A549 treated with ZK216348 at 1 μM for 4 hours (cell line): ENCODE measurements around the gene KLK5. TPM values are rescaled to one million over a fixed set of nuclear protein-coding genes. Genes with fewer than 3 reads are reported as not detected.

Experiments used
- total RNA-seq: library from RNA; stranded (reverse); fragments of 200-300 nt; extraction: Qiagen RNA extraction; gene quantifications from 5 replicates; pipeline ENCODE4 v1.2.3, GENCODE V29; 2022; ENCODE audit warnings: low read depth

Gene KLK5, protein sequence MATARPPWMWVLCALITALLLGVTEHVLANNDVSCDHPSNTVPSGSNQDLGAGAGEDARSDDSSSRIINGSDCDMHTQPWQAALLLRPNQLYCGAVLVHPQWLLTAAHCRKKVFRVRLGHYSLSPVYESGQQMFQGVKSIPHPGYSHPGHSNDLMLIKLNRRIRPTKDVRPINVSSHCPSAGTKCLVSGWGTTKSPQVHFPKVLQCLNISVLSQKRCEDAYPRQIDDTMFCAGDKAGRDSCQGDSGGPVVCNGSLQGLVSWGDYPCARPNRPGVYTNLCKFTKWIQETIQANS
- not detected in 5 replicates for total RNA-seq

DNA sequence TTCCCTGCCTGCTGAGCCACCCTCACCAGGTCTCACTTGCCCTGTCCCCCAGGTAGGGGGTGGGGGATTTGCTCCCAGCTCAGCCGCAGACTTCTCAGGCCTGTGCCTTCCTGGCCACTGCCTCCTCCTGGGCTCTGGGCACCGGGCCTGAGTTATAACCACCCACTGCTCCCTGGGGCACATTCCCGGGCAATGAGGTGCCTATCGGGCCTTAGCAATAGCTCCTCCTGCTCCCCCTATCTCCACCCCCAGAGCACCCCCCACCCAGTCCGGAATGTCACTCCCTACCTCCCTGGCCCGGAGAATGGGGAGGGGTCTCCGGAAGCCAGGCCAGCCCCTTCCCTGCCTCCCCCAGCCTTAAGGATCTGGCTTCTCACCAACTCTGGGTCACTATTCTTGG is at the start of gene KLK5:
Gene KLK5, minus strand, starts transcription at position 129 of the 400 bp plus-strand sequence. CDS start 381 bp downstream, outside the sequence.

GRCh38 chr19:51001515-51001914 is 48.7 kb upstream of the KLK5 start, which contains the start of gene KLK8:
Gene KLK8, minus strand, starts transcription at chr19:51001604. Its CDS starts 437 bp downstream, at chr19:51001167.

DNA sequence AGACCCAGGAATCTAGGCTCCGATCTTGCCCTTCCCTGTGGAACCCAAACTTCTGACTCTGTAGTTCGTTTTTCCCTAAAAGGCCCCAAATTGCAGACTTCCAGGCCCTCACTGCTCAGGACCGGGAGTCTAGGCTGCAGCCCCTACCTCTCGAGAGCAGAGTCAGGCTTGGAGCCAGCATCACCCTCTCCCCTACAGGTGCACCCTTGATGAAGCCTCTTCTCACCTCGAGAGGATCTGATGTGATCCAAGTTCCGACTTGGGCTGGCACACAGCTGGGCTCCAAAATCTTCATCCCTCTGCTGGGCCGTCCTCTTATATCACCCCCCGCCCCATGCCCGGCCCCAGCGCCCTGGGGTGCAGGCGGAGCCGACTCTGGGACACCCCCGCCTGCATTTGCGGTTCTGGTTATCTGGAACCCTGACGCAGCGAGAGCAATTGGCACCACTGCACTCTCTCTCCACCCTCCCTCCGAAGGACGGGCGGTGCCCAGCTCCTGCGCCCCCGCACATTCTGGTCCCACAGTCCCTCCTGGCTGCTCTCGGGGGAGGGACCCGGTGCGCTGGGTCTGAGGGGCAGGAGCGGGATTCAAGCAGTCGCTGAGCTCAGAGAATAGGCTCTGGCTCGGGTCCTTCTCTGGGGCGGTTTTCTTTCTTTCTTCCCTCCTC is 30.9 kb upstream of the KLK5 start, which contains the start of gene KLK7:
Gene KLK7, minus strand, starts transcription at position 293 of the 668 bp plus-strand sequence. CDS start 1,518 bp downstream, outside the sequence.

GRCh38 chr19:50969413-50969760 is 16.5 kb upstream of the KLK5 start, which contains the start of gene KLK6:
Gene KLK6, minus strand, starts transcription at chr19:50969591. Its CDS starts 1,487 bp downstream, at chr19:50968104.

DNA sequence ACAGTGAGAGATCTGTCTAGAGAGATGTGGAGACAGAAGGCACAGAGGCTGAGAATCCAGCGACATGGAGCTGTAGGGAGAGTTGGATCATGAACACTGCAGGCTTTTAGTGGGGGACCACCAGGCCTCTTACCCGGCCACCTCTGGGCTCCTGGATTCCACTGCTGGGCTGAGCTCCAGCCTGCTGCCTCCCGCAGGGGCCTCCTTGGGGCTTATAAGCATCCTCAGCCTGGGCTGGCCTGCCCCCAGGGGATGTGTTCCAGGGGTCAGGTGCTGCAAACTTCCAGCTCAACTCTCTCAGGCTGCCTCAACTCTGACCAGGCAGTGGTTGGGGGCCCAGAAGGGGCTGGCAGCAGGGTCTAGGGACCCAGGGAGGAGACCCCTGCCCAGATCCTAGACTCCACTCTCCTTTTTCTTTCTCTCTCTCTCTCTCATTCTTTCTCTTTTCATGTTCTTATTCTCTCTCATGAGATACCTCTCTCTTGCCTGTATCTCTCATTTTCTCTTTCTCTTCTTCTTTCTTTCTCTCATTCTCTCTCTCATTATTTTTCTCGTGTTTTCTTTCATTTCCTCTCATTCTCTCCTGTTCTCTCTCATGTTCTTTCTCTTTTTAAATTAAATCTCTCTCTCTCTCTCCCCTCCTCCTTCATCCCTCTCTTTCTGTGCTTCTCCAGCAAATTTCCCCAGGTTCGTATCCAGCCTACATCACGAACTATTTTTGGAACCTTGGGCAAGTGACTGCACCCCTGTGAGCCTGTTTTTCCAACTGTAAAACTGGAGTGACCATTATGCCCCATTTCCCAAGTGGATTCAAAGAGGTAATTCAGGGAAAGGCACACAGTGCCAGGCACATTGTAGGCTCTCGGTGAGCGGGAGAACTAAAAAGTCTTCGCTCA is 41.4 kb downstream of the KLK5 start, which contains the start of gene KLK4:
Gene KLK4, minus strand, starts transcription at position 190 of the 896 bp plus-strand sequence. CDS start 657 bp downstream, outside the sequence.

Other genes starting within 250 kb of the KLK5 start
- gene SHANK1, start 233.2 kb downstream of the KLK5 start, total RNA-seq, result 0.06 to 0.95 TPM (median 0.19 TPM) in 5 replicates
- gene CLEC11A, start 229.7 kb downstream of the KLK5 start, total RNA-seq, result 5.1 to 11.7 TPM (median 9.1 TPM) in 5 replicates
- not detected in 5 replicates for gene GPR32, start 182.6 kb downstream of the KLK5 start, total RNA-seq
- gene ACP4, start 162.6 kb downstream of the KLK5 start, total RNA-seq, result not detected in 5 replicates
- gene KLK1, start 129.3 kb downstream of the KLK5 start, total RNA-seq, result 0.15 TPM in 1 of 5 replicates, not detected in the others
- gene KLK15, start 119.5 kb downstream of the KLK5 start, total RNA-seq, result not detected in 5 replicates
- gene KLK3, start 98.1 kb downstream of the KLK5 start, total RNA-seq, result not detected in 5 replicates
- 0.27 TPM in 1 of 5 replicates, not detected in the others for gene KLK2, start 79.6 kb downstream of the KLK5 start, total RNA-seq
- gene KLK4, start 41.6 kb downstream of the KLK5 start, total RNA-seq, result 0.41 TPM in 1 of 5 replicates, not detected in the others
- gene KLK6, start 16.6 kb upstream of the KLK5 start, total RNA-seq, result 0.22 to 1.1 TPM (median 0.66 TPM) in 5 replicates
- not detected in 5 replicates for gene KLK7, start 30.9 kb upstream of the KLK5 start, total RNA-seq
- not detected in 5 replicates for gene KLK8, start 48.6 kb upstream of the KLK5 start, total RNA-seq
- gene KLK10, start 66.7 kb upstream of the KLK5 start, total RNA-seq, result 0.20 to 0.60 TPM (median 0.50 TPM) in 4 of 5 replicates, not detected in the other
- 0.21 TPM in 1 of 5 replicates, not detected in the others for gene KLK11, start 73.6 kb upstream of the KLK5 start, total RNA-seq
- gene KLK12, start 82.0 kb upstream of the KLK5 start, total RNA-seq, result not detected in 5 replicates
- gene KLK13, start 112.1 kb upstream of the KLK5 start, total RNA-seq, result 0.31 to 0.38 TPM in 2 of 5 replicates, not detected in the others
- gene KLK14, start 129.8 kb upstream of the KLK5 start, total RNA-seq, result 0.20 to 0.68 TPM (median 0.28 TPM) in 5 replicates
- gene CTU1, start 155.4 kb upstream of the KLK5 start, total RNA-seq, result 2.8 to 19.3 TPM (median 16.8 TPM) in 5 replicates
- not detected in 5 replicates for gene SIGLEC9, start 171.9 kb upstream of the KLK5 start, total RNA-seq
- gene SIGLEC7, start 189.3 kb upstream of the KLK5 start, total RNA-seq, result not detected in 5 replicates